Breast epithelium (tissue), 3 donors: ENCODE data around the gene NBPF11.
"Not testable (repeated sequence)": the region's sequence is repeated elsewhere in the genome, so short reads cannot be mapped to it uniquely, and the experiment has no call there.

Experiments
- CTCF ChIP-seq, 3 donors: fragments of 450-650 bp; IDR thresholded peaks; one replicate each; pipeline ENCODE4 v1.5.1; 2016 to 2017; ENCODE audit warnings: antibody characterized with exemption in 3 of 3, mild to moderate bottlenecking in 3 of 3, moderate library complexity in 3 of 3
- POLR2A ChIP-seq: fragments of 450-650 bp; IDR thresholded peaks from one replicate; pipeline ENCODE4 v1.6.1; 2016; ENCODE audit warnings: antibody characterized with exemption, mild to moderate bottlenecking, moderate library complexity

- TF ChIP-seq CTCF (IDR thresholded peaks at IDR 0.05); POLR2A: not testable (repeated sequence)
Observed at GRCh38 chr1:148122341-148122740, 29.7 kb downstream of the NBPF11 start.
